ENCODE data around the gene SZT2. TPM values are rescaled to one million over a fixed set of nuclear protein-coding genes. Genes with fewer than 3 reads are reported as not detected.

Gene SZT2
- total and polyA plus RNA-seq, 2 of the 13 experiments (the other 11 are each of a cell fraction or from before 2014, with no cell fraction given): 8.0 to 8.8 TPM

DNA sequence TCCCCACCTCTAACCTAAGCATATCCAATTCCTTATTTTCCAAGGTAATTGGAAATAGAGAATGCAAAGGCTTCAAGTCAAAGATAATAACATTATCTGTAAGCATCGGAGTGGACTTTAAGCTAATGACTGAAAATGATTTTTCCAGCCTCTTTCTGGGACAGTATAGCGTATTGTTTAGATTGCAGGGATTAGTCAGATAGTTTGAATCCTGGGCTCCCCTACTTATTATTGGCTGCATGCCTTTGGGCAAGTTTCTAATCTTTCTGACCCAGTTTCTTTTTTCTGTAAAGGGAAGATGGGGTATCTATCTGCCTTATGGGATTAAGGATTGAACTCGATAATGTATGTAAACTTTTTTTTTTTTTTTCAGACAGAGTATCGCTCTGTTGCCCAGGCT, 32.4 kb upstream of the SZT2 start:
- H3K27ac ChIP-seq (ENCODE audit: extremely low read length, insufficient read depth, low read length): no peak overlapping the region
- ATAC-seq (no peak), FAIRE-seq (no peak)

More for the DNA sequence above, 32.4 kb upstream of the SZT2 start:
- H3K36me3 ChIP-seq (replicated peaks in 1 of 2; ENCODE audit: control insufficient read depth in 1 of 2, insufficient read depth in 2 of 2, low read length in 2 of 2): peaks cover 9 to 24% of the 10 kb centered on the region in 2 experiments
- peaks cover 55% of the 10 kb centered on the region for H3K4me1 ChIP-seq (ENCODE audit: insufficient read depth, low read length)
- no peak overlapping the region for H3K9ac ChIP-seq (ENCODE audit: insufficient read depth, low read depth, low read length)
- intact Hi-C loops (cut with micrococcal nuclease; ENCODE audit: unreplicated experiment): no loop called here
- H3K4me3 ChIP-seq (replicated peaks in 1 of 3; ENCODE audit: insufficient read depth in 1 of 3, low read depth in 2 of 3, low read length in 3 of 3): no peak overlapping the region
- in situ Hi-C loops (cut with HindIII; ENCODE audit: extremely low pct_ligation_motif_present, low pct_unique_long_range_greater_than_20kb): no loop called here
- no peaks in the 10 kb centered on the region; a peak in 1 of 5 replicates for H3K27me3 ChIP-seq (ENCODE audit: control insufficient read depth in 1 of 2, insufficient read depth in 2 of 2, low read length in 2 of 2)
- no peaks in the 10 kb centered on the region for H3K9me3 ChIP-seq (ENCODE audit: low read length)
- TF ChIP-seq ZEB1 (IDR thresholded peaks at IDR 0.05; ENCODE audit: insufficient replicate concordance, low read depth) (no peak), ZNF543 (CRISPR knock-in tag; IDR thresholded peaks at IDR 0.05) (no peak), YEATS4 (CRISPR knock-in tag; IDR thresholded peaks at IDR 0.05; ENCODE audit: borderline replicate concordance) (no peak), MBNL3 (CRISPR knock-in tag; conservative IDR thresholded peaks at IDR 0.05) (no peak), BHLHE40 (IDR thresholded peaks at IDR 0.05; ENCODE audit: low read length) (no peak), WIZ (CRISPR knock-in tag; IDR thresholded peaks at IDR 0.05) (no peak), CREB1 (IDR thresholded peaks at IDR 0.05) (no peak), CREB1 (CRISPR knock-in tag; IDR thresholded peaks at IDR 0.05) (no peak), KMT2B (CRISPR knock-in tag; IDR thresholded peaks at IDR 0.05) (no peak), ZNF446 (CRISPR knock-in tag; IDR thresholded peaks at IDR 0.05) (no peak), HBP1 (CRISPR knock-in tag; IDR thresholded peaks at IDR 0.05; ENCODE audit: low read depth) (no peak), U2AF2 (IDR thresholded peaks at IDR 0.05; ENCODE audit: low read depth, low read length) (no peak), JUNB (CRISPR knock-in tag; IDR thresholded peaks at IDR 0.05; ENCODE audit: borderline replicate concordance) (no peak), TAF15 (IDR thresholded peaks at IDR 0.05; ENCODE audit: low read depth, low read length, poor library complexity, severe bottlenecking) (no peak), EEA1 (CRISPR knock-in tag; IDR thresholded peaks at IDR 0.05; ENCODE audit: borderline replicate concordance) (no peak), ZKSCAN5 (CRISPR knock-in tag; IDR thresholded peaks at IDR 0.05) (no peak), RNF2 (conservative IDR thresholded peaks at IDR 0.05; ENCODE audit: low read depth) (no peak), IRF9 (CRISPR knock-in tag; IDR thresholded peaks at IDR 0.05; ENCODE audit: borderline replicate concordance) (no peak), FOSL1 (CRISPR knock-in tag; IDR thresholded peaks at IDR 0.05; ENCODE audit: borderline replicate concordance) (no peak)
- TF ChIP-seq, protein P1, sequence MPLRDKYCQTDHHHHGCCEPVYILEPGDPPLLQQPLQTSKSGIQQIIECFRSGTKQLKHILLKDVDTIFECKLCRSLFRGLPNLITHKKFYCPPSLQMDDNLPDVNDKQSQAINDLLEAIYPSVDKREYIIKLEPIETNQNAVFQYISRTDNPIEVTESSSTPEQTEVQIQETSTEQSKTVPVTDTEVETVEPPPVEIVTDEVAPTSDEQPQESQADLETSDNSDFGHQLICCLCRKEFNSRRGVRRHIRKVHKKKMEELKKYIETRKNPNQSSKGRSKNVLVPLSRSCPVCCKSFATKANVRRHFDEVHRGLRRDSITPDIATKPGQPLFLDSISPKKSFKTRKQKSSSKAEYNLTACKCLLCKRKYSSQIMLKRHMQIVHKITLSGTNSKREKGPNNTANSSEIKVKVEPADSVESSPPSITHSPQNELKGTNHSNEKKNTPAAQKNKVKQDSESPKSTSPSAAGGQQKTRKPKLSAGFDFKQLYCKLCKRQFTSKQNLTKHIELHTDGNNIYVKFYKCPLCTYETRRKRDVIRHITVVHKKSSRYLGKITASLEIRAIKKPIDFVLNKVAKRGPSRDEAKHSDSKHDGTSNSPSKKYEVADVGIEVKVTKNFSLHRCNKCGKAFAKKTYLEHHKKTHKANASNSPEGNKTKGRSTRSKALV (CRISPR knock-in tag; IDR thresholded peaks at IDR 0.05): no peak
- peaks cover 29% of the 10 kb centered on the region for H3K79me2 ChIP-seq (ENCODE audit: insufficient read depth, low read length)
- WGBS (ENCODE audit: low lambda C conversion rate): 87% methylated on average over 4 of the region's 4 CpGs
- POLR2A ChIA-PET: interaction anchor here (0.7 to 1.9 kb wide), 3 partner anchors 8 to 26 kb away, joined by 3 to 29 read pairs (median 4); no protein-coding TSS in a partner anchor
- no peaks in the 10 kb centered on the region for H4K20me1 ChIP-seq (ENCODE audit: insufficient read depth, low read length)
- H2AFZ ChIP-seq (ENCODE audit: low read length): no peak overlapping the region
- DNase-seq (ENCODE audit: low spot score): no peak
- no peak overlapping the region for H3K4me2 ChIP-seq (ENCODE audit: low read depth, low read length)
- no TSS peak for BruUV-seq (replicated peaks)
- CTCF ChIA-PET (ENCODE audit: low intra/inter-chr PET ratio, low total read pairs): interaction anchor here (1.5 kb wide), 1 partner anchor 120 kb away, joined by 9 read pairs; no protein-coding TSS in a partner anchor
